NCI-H2029 treated with DMSO at 0.1 percent for 48 hours (cell line): Measurements from ENCODE around the gene PHLPP1.

Experiments used
- DNase-seq: peaks from one replicate; lab custom pipeline; 2025; lab: John Stamatoyannopoulos, UW

PHLPP1 gene

GRCh38 chr18:62850619-62851306 is 135.4 kb downstream of the PHLPP1 start:
- DNase-seq: peak; percentile 18

GRCh38 chr18:62852851-62853250 is 137.5 kb downstream of the PHLPP1 start:
- DNase-seq: no peak

GRCh38 chr18:62856294-62856693 is 141.0 kb downstream of the PHLPP1 start:
- DNase-seq: no peak

- no peak for DNase-seq
Observed at GRCh38 chr18:62857263-62857976, 142.1 kb downstream of the PHLPP1 start.

GRCh38 chr18:62860062-62860461 is 144.7 kb downstream of the PHLPP1 start:
- no peak for DNase-seq

- no peak for DNase-seq
Observed at GRCh38 chr18:62862466-62862865, 147.1 kb downstream of the PHLPP1 start.

GRCh38 chr18:62863579-62864001 is 148.2 kb downstream of the PHLPP1 start:
- DNase-seq: no peak

GRCh38 chr18:62865498-62865897 is 150.2 kb downstream of the PHLPP1 start:
- DNase-seq: no peak

- no peak for DNase-seq
Observed at GRCh38 chr18:62867534-62867933, 152.2 kb downstream of the PHLPP1 start.

GRCh38 chr18:62868645-62869044 is 153.3 kb downstream of the PHLPP1 start:
- DNase-seq: no peak

GRCh38 chr18:62870643-62871042 is 155.3 kb downstream of the PHLPP1 start:
- no peak for DNase-seq

- no peak for DNase-seq
Observed at GRCh38 chr18:62875323-62875722, 160.0 kb downstream of the PHLPP1 start.

GRCh38 chr18:62876111-62876510 is 160.8 kb downstream of the PHLPP1 start:
- no peak for DNase-seq

- no peak for DNase-seq
Observed at GRCh38 chr18:62876828-62877227, 161.5 kb downstream of the PHLPP1 start.

- DNase-seq: no peak
Observed at GRCh38 chr18:62877411-62878221, 162.3 kb downstream of the PHLPP1 start.

- DNase-seq: no peak
Observed at GRCh38 chr18:62878305-62878704, 163.0 kb downstream of the PHLPP1 start.

- DNase-seq: no peak
Observed at GRCh38 chr18:62880034-62880433, 164.7 kb downstream of the PHLPP1 start.

- DNase-seq: no peak
Observed at GRCh38 chr18:62880673-62881364, 165.5 kb downstream of the PHLPP1 start.

- DNase-seq: peak; percentile 49
Observed at GRCh38 chr18:62881509-62882016, 166.2 kb downstream of the PHLPP1 start.

- DNase-seq: no peak
Observed at GRCh38 chr18:62883937-62884735, 168.8 kb downstream of the PHLPP1 start.

- DNase-seq: no peak
Observed at GRCh38 chr18:62885804-62886203, 170.5 kb downstream of the PHLPP1 start.
